GM12878 (cell line): ENCODE data around the gene DAO. TPM values are rescaled to one million over a fixed set of nuclear protein-coding genes. Genes with fewer than 3 reads are reported as not detected.

Source experiments
- ATAC-seq: fragments of 200-7000 bp; cut with Tn5 transposase; 3 replicates; pipeline ENCODE4 v1.9.1; 2020; ENCODE audit warnings: mild to moderate bottlenecking, moderate library complexity
- BruUV-seq: library from RNA; stranded (reverse); fragments of 400-500 nt; replicated peaks from 2 replicates; lab custom pipeline; 2021; lab: Mats Ljungman, UMichigan
- CTCF ChIA-PET: fragments of 300-600 bp; sonication (Branson Sonifier 250); formaldehyde crosslinking; extraction: SDS; loops from one replicate; lab custom pipeline; 2021; ENCODE audit warnings: inconsistent platforms; lab: Yijun Ruan, JAX
- POLR2A ChIA-PET: fragments of 350-600 bp; formaldehyde crosslinking; extraction: SDS; loops from one replicate; lab custom pipeline; 2021; ENCODE audit warnings: inconsistent platforms; lab: Charles Lee
- RAD21 ChIA-PET: fragments of 300-600 bp; sonication (Branson Sonifier 250); formaldehyde crosslinking; loops from one replicate; lab custom pipeline; 2023; ENCODE audit warnings: antibody characterized with exemption; ENCODE audit not compliant: unreplicated experiment; lab: Charles Lee
- SMC1A ChIA-PET: fragments of 300-600 bp; sonication (Branson Sonifier 250); formaldehyde crosslinking; loops from one replicate; lab custom pipeline; 2023; ENCODE audit not compliant: unreplicated experiment, uncharacterized antibody; lab: Charles Lee
- DNase-seq: peaks from one replicate; pipeline ENCODE4 v3.0.0-alpha.2; 2011; ENCODE audit warnings: low read depth, low spot score
- FAIRE-seq: peaks from 3 replicates; lab custom pipeline; 2011; peaks lifted over from hg19 to GRCh38; lab: Jason Lieb, UNC
- H2AFZ ChIP-seq: 2 replicates; pipeline ENCODE4 v1.6.0; 2011; ENCODE audit warnings: low read depth, low read length, control low read depth; ENCODE audit not compliant: control insufficient read depth
- H3K27ac ChIP-seq: 2 replicates; pipeline ENCODE4 v1.5.1; 2011; ENCODE audit warnings: control low read depth; ENCODE audit not compliant: control insufficient read depth, insufficient read depth
- H3K27me3 ChIP-seq, 2 experiments: replicated peaks in 1 of 2; 2 replicates each; pipeline versions ENCODE4 v1.6.0 to v1.6.1; 2011; ENCODE audit warnings: low read length in 1 of 2; ENCODE audit not compliant: control insufficient read depth in 2 of 2, insufficient read depth in 2 of 2
- H3K36me3 ChIP-seq, 2 experiments: 2 replicates each; pipeline ENCODE4 v1.5.1; 2011; ENCODE audit warnings: low read length in 1 of 2; ENCODE audit not compliant: control insufficient read depth in 2 of 2, insufficient read depth in 2 of 2
- H3K4me1 ChIP-seq: 2 replicates; pipeline ENCODE4 v1.6.1; 2011; ENCODE audit warnings: mild to moderate bottlenecking, low read length, moderate library complexity, mixed read lengths; ENCODE audit not compliant: control insufficient read depth, insufficient read depth
- H3K4me2 ChIP-seq: 2 replicates; pipeline ENCODE4 v1.6.0; 2011; ENCODE audit warnings: control low read depth; ENCODE audit not compliant: control insufficient read depth, insufficient read depth
- H3K4me3 ChIP-seq: fragments of 200-600 bp; sonication (generic); 2 replicates; pipeline ENCODE4 v1.5.1; 2016
- H3K79me2 ChIP-seq: 2 replicates; pipeline ENCODE4 v1.6.0; 2011; ENCODE audit warnings: low read length; ENCODE audit not compliant: control insufficient read depth, insufficient read depth
- H3K9ac ChIP-seq: 2 replicates; pipeline ENCODE4 v1.8.0; 2011; ENCODE audit warnings: low read length, control low read depth, mixed read lengths; ENCODE audit not compliant: control insufficient read depth, insufficient read depth
- H3K9me3 ChIP-seq: replicated peaks from 3 replicates; pipeline ENCODE4 v1.5.1; 2011; ENCODE audit warnings: mild to moderate bottlenecking, low read length; ENCODE audit not compliant: control insufficient read depth, insufficient read depth
- H4K20me1 ChIP-seq: 2 replicates; pipeline ENCODE4 v1.6.0; 2011; ENCODE audit not compliant: control insufficient read depth, insufficient read depth
- BACH1 ChIP-seq: fragments of 450-650 bp; IDR thresholded peaks from 2 replicates; pipeline ENCODE4 v1.6.1; 2017; ENCODE audit warnings: mild to moderate bottlenecking, borderline replicate concordance
- BCL3 ChIP-seq: IDR thresholded peaks from 2 replicates; pipeline ENCODE4 v1.6.1; 2011; ENCODE audit warnings: borderline replicate concordance, low read depth, mild to moderate bottlenecking, moderate library complexity, low read length; ENCODE audit not compliant: insufficient read depth, poor library complexity, severe bottlenecking
- ESRRA ChIP-seq: IDR thresholded peaks from 2 replicates; pipeline ENCODE4 v1.6.1; 2012; ENCODE audit warnings: mild to moderate bottlenecking, low read length, improper control_type of control experiment
- KLF5 ChIP-seq: fragments of 450-650 bp; IDR thresholded peaks from 2 replicates; pipeline ENCODE4 v1.6.1; 2014; ENCODE audit warnings: mild to moderate bottlenecking; ENCODE audit not compliant: partially characterized antibody
- MTA2 ChIP-seq: fragments of 450-650 bp; IDR thresholded peaks from 2 replicates; pipeline ENCODE4 v1.6.1; 2016; ENCODE audit warnings: low read depth, mild to moderate bottlenecking, moderate library complexity
- PKNOX1 ChIP-seq: fragments of 450-650 bp; IDR thresholded peaks from 2 replicates; pipeline ENCODE4 v1.6.1; 2016; ENCODE audit warnings: mild to moderate bottlenecking
- RCOR1 ChIP-seq: conservative IDR thresholded peaks from 2 replicates; pipeline ENCODE4 v1.6.1; 2012; ENCODE audit warnings: low read depth, low read length, improper control_type of control experiment
- REST ChIP-seq: IDR thresholded peaks from 2 replicates; pipeline ENCODE4 v1.6.1; 2012; ENCODE audit warnings: mild to moderate bottlenecking, low read depth, low read length
- RFX5 ChIP-seq: IDR thresholded peaks from 2 replicates; pipeline ENCODE4 v1.6.1; 2011; ENCODE audit warnings: low read depth, low read length, improper control_type of control experiment
- TAF1 ChIP-seq: IDR thresholded peaks from 2 replicates; pipeline ENCODE4 v1.6.1; 2011; ENCODE audit warnings: mild to moderate bottlenecking, low read depth, low read length, borderline replicate concordance
- ZBED1 ChIP-seq: IDR thresholded peaks from 2 replicates; pipeline ENCODE4 v1.6.1; 2016; ENCODE audit warnings: borderline replicate concordance
- WGBS: methylation state at CpG from one replicate; pipeline ENCODE4 v1.1.6; 2016; ENCODE audit warnings: low lambda C conversion rate; ENCODE audit not compliant: insufficient replicate concordance, insufficient coverage; ENCODE audit errors: missing lambda C conversion rate; 5-methylcytosine and 5-hydroxymethylcytosine counted together
- in situ Hi-C: fragments of 300-500 bp; cut with MboI; formaldehyde crosslinking; loops from 9 replicates; pipeline ENCODE4 v1.14.3; 2018; ENCODE audit warnings: mixed read lengths
- intact Hi-C: fragments of 100-400 bp; cut with micrococcal nuclease; formaldehyde crosslinking; loops from one replicate; pipeline ENCODE4 v1.14.2; 2022; ENCODE audit not compliant: unreplicated experiment
- polyA plus RNA-seq, 11 experiments: library from polyadenylated mRNA; depleted of rRNA in 4 of 11; unstranded in 6 of 11; stranded (reverse) in 5 of 11; fragments of >200 nt; fragmentation: Nextera tagmentation in 4 of 11; fragmentation: Illumina TruSeq in 1 of 11; extraction: Ambion mirVana in 4 of 11; extraction: Trizol in 1 of 11; gene quantifications; 1 replicate in 1 of 11; 2 replicates in 10 of 11; pipeline versions ENCODE4 v1.2.1 to v1.2.3, GENCODE V29; 2011 to 2016; ENCODE audit warnings: inconsistent platforms in 2 of 11, missing spikeins in 2 of 11, low read depth in 1 of 11
- total RNA-seq, 4 experiments: library from RNA; depleted of rRNA in 3 of 4; stranded (reverse); fragments of >200 nt in 3 of 4; fragmentation: Illumina TruSeq in 1 of 4; extraction: Trizol in 1 of 4; gene quantifications; 2 replicates each; pipeline versions ENCODE4 v1.2.1 to v1.2.3, GENCODE V29; 2013 to 2021

DAO gene
- total and polyA plus RNA-seq, 10 of the 15 experiments (the other 5 are each of a cell fraction or from before 2014, with no cell fraction given) = 0.15 TPM; not detected in 9

- no peak overlapping the region for H3K9ac ChIP-seq
- ChIA-PET RAD21 (interaction anchor here (0.7 to 1.0 kb wide), 2 partner anchors 11 to 273 kb away, joined by 3 to 4 read pairs; no protein-coding TSS in a partner anchor), SMC1A (no interaction called here), POLR2A (no interaction called here), CTCF (interaction anchor here (1.5 to 2.6 kb wide), 2 partner anchors 10 to 56 kb away, joined by 3 to 12 read pairs; no protein-coding TSS in a partner anchor)
- no peak overlapping the region for H2AFZ ChIP-seq
- in situ Hi-C loops = no loop called here
- no peak overlapping the region for H3K27ac ChIP-seq
- H3K4me2 ChIP-seq = no peak overlapping the region
- DNase-seq = no peak
- no peaks in the 10 kb centered on the region for H4K20me1 ChIP-seq
- H3K4me3 ChIP-seq = no peak overlapping the region
- H3K79me2 ChIP-seq = no peaks in the 10 kb centered on the region
- no peaks in the 10 kb centered on the region for H3K36me3 ChIP-seq
- intact Hi-C loops = no loop called here
- TF ChIP-seq RFX5 (no peak), KLF5 (no peak), BACH1 (no peak), ESRRA (no peak)
- no TSS peak for BruUV-seq
- 0% methylated on average over 1 of the region's 1 CpG for WGBS
- FAIRE-seq = no peak
- peaks cover 7% of the 10 kb centered on the region for H3K4me1 ChIP-seq
- H3K9me3 ChIP-seq = no peaks in the 10 kb centered on the region
- ATAC-seq = no peak
- H3K27me3 ChIP-seq = no peaks in the 10 kb centered on the region; a peak in 2 of 4 replicates
These were observed 60.2 kb downstream of the DAO start for GRCh38 chr12:108940138-108940537.

GRCh38 chr12:108947097-108947496 lies 67.2 kb downstream of the DAO start:
- no peak overlapping the region for H3K4me3 ChIP-seq
- no peaks in the 10 kb centered on the region for H3K36me3 ChIP-seq
- 5% methylated on average over 1 of the region's 1 CpG for WGBS
- H3K4me1 ChIP-seq = peaks cover 3% of the 10 kb centered on the region; the same call in 1 of the 2 replicates
- no peaks in the 10 kb centered on the region for H3K79me2 ChIP-seq
- SMC1A ChIA-PET = no interaction called here
- H3K27ac ChIP-seq = no peak overlapping the region
- no peaks in the 10 kb centered on the region for H4K20me1 ChIP-seq
- RAD21 ChIA-PET = no interaction called here
- POLR2A ChIA-PET = interaction anchor here (0.9 kb wide), 1 partner anchor 111 kb away, joined by 3 read pairs; no protein-coding TSS in a partner anchor
- intact Hi-C loops (no loop called here), in situ Hi-C loops (no loop called here)
- H3K9me3 ChIP-seq = no peaks in the 10 kb centered on the region; the same call in 2 of the 3 replicates
- BruUV-seq = no TSS peak
- FAIRE-seq (no peak), DNase-seq (no peak), ATAC-seq (no peak)
- H3K27me3 ChIP-seq = no peaks in the 10 kb centered on the region
- no peak overlapping the region for H3K9ac ChIP-seq
- CTCF ChIA-PET = interaction anchor here (0.6 to 6.3 kb wide), 3 partner anchors 14 to 282 kb away, joined by 3 to 94 read pairs (median 4); no protein-coding TSS in a partner anchor
- H3K4me2 ChIP-seq = no peak overlapping the region
- H2AFZ ChIP-seq = no peak overlapping the region
- TF ChIP-seq TAF1 (no peak), REST (no peak), ZBED1 (no peak), PKNOX1 (no peak), BCL3 (no peak), RCOR1 (no peak), MTA2 (no peak)
